ENCODE data around the gene FERMT3.

Gene FERMT3

GRCh38 chr11:64222651-64223000 lies 16.1 kb downstream of the FERMT3 start:
- no peak for DNase-seq

DNA sequence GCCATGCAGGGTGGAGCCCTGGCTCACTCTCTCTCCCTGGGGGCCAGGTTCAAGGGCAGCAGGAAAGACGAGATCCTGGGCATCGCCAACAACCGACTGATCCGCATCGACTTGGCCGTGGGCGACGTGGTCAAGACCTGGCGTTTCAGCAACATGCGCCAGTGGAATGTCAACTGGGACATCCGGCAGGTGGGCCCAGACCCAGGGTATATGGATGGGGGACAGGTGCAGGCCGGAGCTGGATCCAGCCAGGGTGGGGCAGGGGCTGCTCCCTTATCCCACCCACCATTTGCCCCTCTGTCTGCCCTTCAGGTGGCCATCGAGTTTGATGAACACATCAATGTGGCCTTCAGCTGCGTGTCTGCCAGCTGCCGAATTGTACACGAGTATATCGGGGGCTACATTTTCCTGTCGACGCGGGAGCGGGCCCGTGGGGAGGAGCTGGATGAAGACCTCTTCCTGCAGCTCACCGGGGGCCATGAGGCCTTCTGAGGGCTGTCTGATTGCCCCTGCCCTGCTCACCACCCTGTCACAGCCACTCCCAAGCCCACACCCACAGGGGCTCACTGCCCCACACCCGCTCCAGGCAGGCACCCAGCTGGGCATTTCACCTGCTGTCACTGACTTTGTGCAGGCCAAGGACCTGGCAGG lies 16.6 kb downstream of the FERMT3 start:
- no peak for DNase-seq

GRCh38 chr11:64224151-64224890 lies 17.8 kb downstream of the FERMT3 start:
- no peak for DNase-seq

GRCh38 chr11:64224891-64225607 lies 18.5 kb downstream of the FERMT3 start:
- DNase-seq = no peak

- peak; percentile 94 for DNase-seq
Measured at GRCh38 chr11:64225608-64226506, 19.3 kb downstream of the FERMT3 start, which contains the start of the genes NUDT22 and TRPT1. Gene NUDT22 (plus strand): TSS chr11:64226274. CDS start chr11:64226653, 379 bp downstream. Gene TRPT1 (minus strand): TSS chr11:64226186. CDS start chr11:64225860, 326 bp downstream.

DNA sequence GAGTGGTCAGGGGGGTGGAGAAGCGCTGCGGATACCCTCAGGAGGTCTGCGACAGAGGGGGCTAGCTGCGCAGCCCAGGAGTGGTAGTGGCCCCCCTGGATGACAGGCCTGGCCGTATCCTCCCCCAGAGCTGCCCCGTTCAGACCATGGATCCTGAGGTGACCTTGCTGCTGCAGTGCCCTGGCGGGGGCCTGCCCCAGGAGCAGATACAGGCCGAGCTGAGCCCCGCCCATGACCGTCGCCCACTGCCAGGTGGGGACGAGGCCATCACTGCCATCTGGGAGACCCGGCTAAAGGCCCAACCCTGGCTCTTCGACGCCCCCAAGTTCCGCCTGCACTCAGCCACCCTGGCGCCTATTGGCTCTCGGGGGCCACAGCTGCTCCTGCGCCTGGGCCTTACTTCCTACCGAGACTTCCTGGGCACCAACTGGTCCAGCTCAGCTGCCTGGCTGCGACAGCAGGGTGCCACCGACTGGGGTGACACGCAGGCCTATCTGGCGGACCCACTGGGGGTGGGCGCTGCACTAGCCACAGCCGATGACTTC lies 20.1 kb downstream of the FERMT3 start:
- DNase-seq = peak; percentile 88

DNA sequence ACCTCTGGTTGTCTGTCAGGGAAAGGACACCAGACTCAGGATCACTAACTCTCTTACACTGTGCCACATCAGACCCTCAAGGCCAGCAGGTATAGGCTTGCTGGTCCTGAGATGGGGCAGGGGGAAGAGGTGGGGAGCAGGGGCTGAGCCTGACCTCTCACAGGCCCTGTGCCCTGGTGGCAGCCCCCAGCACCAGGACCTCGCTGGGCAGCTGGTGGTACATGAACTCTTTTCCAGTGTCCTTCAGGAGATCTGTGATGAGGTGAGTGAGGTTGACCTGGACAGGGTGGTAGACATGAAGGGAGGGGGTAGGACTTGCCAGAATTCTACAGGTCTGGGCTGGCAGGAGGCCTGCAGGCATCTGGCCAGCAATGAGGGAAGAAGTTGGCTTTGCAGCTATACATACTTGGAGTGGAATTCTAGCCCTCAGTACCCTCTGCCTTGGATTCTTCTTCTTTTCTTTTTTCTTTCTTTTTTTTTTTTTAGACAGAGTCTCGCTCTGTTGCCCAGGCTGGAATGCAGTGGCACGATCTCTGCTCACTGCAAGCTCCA lies 21.0 kb downstream of the FERMT3 start:
- DNase-seq = no peak

DNA sequence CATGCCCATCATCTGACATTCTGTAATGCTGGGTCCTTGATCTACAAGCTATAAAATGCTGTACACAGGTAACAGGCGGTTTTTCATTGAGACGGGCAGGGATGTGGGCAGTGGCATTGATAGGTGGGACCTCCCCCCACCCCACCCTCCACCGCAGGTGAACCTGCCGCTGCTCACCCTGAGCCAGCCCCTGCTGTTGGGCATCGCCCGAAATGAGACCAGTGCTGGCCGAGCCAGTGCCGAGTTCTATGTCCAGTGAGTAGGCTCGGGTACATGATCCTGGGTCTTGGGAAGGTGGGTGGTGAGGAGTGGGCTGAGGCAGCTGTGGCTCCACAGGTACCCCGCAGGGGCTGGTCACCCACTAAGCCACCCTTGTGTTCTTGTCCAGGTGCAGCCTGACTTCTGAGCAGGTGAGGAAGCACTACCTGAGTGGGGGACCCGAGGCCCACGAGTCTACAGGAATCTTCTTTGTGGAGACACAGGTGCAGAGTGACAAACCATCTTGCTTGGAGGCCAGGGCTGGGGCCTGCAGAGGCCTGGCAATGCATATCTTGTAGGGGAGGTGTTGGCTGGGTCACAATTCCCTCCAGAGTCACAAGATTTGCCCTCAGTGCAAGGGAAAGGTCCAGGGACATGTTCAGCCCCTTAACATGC lies 22.7 kb downstream of the FERMT3 start:
- DNase-seq = no peak

- peak; percentile 9 for DNase-seq
Measured at GRCh38 chr11:64229744-64230170, 23.2 kb downstream of the FERMT3 start.

GRCh38 chr11:64230171-64230984 lies 23.9 kb downstream of the FERMT3 start, which contains the start of gene DNAJC4:
Gene DNAJC4 (plus strand): TSS chr11:64230548. CDS start chr11:64230855, 307 bp downstream.
- DNase-seq = peak; percentile 99

DNA sequence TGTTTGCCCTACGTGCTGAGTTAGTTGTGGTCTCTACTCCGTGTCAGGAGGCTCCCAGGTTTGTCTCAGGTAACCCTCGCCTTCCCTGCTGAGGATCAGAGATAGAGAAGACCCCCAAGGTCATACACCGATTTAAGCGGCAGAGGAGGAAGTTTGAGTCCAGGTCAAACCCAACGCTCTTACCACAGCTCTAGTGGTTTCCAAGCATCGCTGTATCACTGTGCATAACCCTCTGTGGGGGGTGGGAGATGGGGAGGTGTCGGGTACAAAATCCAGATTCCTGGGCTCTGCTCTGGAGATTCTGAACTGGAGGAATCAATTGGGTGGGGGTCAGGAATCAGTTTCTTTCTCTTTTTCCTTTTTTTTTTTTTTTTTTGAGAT lies 24.5 kb downstream of the FERMT3 start:
- peak; percentile 58 for DNase-seq

- DNase-seq = peak; percentile 62
Measured at GRCh38 chr11:64231546-64231945, 25.0 kb downstream of the FERMT3 start.

- no peak for DNase-seq
Measured at GRCh38 chr11:64232182-64232966, 25.9 kb downstream of the FERMT3 start.

DNA sequence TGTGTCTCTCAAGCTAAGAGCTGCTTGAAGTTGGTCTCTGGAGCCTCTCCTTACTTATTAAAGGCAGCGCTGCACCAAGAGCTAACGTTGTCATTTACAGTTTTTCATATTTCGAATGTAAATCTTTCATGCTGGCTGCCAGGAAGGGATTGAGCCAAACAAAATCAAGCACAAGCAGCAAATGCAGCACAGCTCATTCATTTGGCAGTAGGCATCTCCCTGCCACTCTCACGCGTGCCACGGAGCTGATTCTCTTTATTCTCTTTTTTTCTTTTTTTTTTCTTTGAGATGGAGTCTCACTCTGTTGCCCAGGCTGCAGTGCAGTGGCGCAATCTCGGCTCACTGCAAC lies 26.4 kb downstream of the FERMT3 start:
- DNase-seq = no peak

DNA sequence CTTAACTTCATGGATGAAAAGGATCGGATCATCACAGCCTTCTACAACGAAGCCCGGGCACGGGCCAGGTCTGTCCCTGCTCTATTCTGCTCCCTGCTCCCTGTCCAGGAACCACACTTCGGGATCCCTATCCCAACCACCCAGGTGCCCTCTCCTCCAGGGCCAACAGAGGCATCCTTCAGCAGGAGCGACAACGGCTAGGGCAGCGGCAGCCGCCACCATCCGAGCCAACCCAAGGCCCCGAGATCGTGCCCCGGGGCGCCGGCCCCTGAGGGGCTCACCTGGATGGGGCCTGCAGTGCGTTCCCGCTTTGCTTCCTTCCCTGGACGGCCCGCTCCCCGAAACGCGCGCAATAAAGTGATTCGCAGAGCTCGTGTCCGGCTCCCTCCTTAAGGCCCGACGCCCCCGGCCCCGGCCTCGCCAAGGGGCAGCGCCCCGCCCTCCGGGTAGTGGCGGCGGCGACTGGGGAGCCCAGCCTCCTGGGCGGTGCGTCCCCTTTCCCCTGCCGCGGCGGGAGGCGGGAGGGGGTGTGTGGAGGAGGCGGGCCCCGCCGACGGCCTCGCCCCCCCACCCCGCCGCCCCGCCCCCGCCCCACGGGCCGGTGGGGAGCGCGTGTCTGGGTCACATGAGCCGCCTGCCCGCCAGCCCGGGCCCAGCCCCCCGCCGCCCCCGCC lies 27.5 kb downstream of the FERMT3 start, which contains the start of gene VEGFB:
Gene VEGFB (plus strand): TSS at position 672 of the 674 bp plus-strand sequence. CDS start 250 bp downstream, outside the sequence.
- DNase-seq = peak; percentile 72

DNA sequence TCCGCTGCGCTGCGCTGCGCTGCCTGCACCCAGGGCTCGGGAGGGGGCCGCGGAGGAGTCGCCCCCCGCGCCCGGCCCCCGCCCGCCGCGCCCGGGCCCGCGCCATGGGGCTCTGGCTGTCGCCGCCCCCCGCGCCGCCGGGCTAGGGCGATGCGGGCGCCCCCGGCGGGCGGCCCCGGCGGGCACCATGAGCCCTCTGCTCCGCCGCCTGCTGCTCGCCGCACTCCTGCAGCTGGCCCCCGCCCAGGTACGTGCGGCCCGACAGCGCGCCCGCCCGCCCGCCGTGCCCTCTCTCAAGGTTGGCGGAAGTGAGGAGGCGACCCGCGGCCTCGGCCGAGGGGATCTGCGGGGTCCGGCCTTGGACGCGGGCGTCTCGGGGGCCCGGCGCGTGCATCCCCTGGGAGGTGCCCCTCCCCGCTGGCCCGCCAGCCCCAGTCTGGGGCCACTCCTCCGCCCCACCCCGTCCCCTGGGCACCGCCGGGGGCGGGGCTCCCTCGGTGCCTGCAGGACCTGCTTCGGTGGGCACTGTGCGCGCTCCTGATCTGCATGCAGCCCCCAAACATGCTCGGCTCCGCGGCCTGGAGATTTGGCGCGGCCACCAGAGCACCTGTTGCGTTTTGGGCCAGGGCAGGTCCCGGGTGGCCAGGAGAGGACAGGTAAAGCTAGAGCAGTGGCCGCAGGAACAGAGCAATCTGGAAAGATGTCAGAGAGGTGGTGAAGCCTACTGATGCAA lies 28.3 kb downstream of the FERMT3 start:
- peak; percentile 79 for DNase-seq

GRCh38 chr11:64235437-64236161 lies 29.1 kb downstream of the FERMT3 start:
- no peak for DNase-seq
